Heart right ventricle (tissue), 16 donors: ENCODE data around the gene PLEKHM3. TPM values are rescaled to one million over a fixed set of nuclear protein-coding genes. Genes with fewer than 3 reads are reported as not detected.

Source experiments
- ATAC-seq, 8 donors: fragments of 200-7000 bp; cut with Tn5 transposase; one replicate each; pipeline ENCODE4 v1.9.1; 2020; ENCODE audit warnings: mild to moderate bottlenecking in 8 of 8, moderate library complexity in 8 of 8, moderate number of reproducible peaks in 1 of 8
- DNase-seq, 2 donors: peaks; one replicate each; pipeline ENCODE4 v3.0.0-alpha.2; 2020
- H3K27ac ChIP-seq, 10 donors: fragments of 200-600 bp; sonication (generic) in 2 of 10; one replicate each; pipeline versions ENCODE4 v1.5.0 to v1.8.0; 2020 to 2022; ENCODE audit warnings: mild to moderate bottlenecking in 3 of 10
- H3K27me3 ChIP-seq, 7 donors: fragments of 200-600 bp; one replicate each; pipeline ENCODE4 v1.8.0; 2021 to 2022; ENCODE audit warnings: mild to moderate bottlenecking in 2 of 7
- H3K36me3 ChIP-seq, 9 donors: fragments of 200-600 bp; sonication (generic) in 1 of 9; one replicate each; pipeline versions ENCODE4 v1.5.0 to v1.8.0; 2020 to 2022; ENCODE audit warnings: mild to moderate bottlenecking in 2 of 9
- H3K4me1 ChIP-seq, 9 donors: fragments of 200-600 bp; sonication (generic) in 1 of 9; one replicate each; pipeline versions ENCODE4 v1.5.0 to v1.8.0; 2020 to 2022; ENCODE audit warnings: mild to moderate bottlenecking in 4 of 9
- H3K4me3 ChIP-seq, 10 donors: fragments of 200-600 bp; sonication (generic) in 2 of 10; one replicate each; pipeline versions ENCODE4 v1.5.0 to v1.8.0; 2020 to 2022; ENCODE audit warnings: mild to moderate bottlenecking in 7 of 10, moderate library complexity in 2 of 10
- H3K9me3 ChIP-seq, 11 donors: fragments of 200-600 bp in 10 of 11; sonication (generic) in 2 of 11; one replicate each; pipeline versions ENCODE4 v1.5.0 to v1.8.0; 2013 to 2022; ENCODE audit warnings: mild to moderate bottlenecking in 2 of 11, control low read depth in 1 of 11, moderate library complexity in 1 of 11
- WGBS, 2 donors: extraction: QIAGEN DNeasy Blood & Tissue Kit; methylation state at CpG; one replicate each; pipeline ENCODE4 v1.1.7; 2013; ENCODE audit warnings: inconsistent platforms in 1 of 2; 5-methylcytosine and 5-hydroxymethylcytosine counted together
- intact Hi-C, 10 donors: fragments of 100-400 bp; cut with DNase I; formaldehyde crosslinking; loops; one replicate each; pipeline versions ENCODE4 v1.11.1 to v1.14.2; 2022
- polyA plus RNA-seq, 2 donors: library from polyadenylated mRNA; stranded (reverse); fragments of 200-250 nt; gene quantifications; one replicate each; pipeline ENCODE4 v1.2.3, GENCODE V29; 2013
- total RNA-seq, 10 donors: library from RNA; stranded (reverse); fragmentation: NEBNext Ultra II Directional in 3 of 10; extraction: Animal tissue kit (Norgen Biotek cat#: 25700) in 3 of 10; gene quantifications; one replicate each; pipeline versions ENCODE4 v1.2.1 to v1.2.4, GENCODE V29; 2021 to 2023
- TF ChIP-seq, protein P1 (sequence below), 9 donors: fragments of 200-600 bp; sonication (generic) in 2 of 9; IDR thresholded peaks; one replicate each; pipeline versions ENCODE4 v1.5.0 to v1.8.0; 2021 to 2022; ENCODE audit warnings: antibody characterized with exemption in 9 of 9, mild to moderate bottlenecking in 5 of 9, moderate library complexity in 1 of 9
- donor health status: Arrhythmogenic right ventricular cardiomyopathy.
- donor health status: ischemic (EF 13 %, LVEDD 7.1; RV severe dilation, severe dysfunction).
- donor health status: healthy with polysubstance abuse.
- donor health status: DM: no; HTN: yes; CAD: no.
- donor health status: DM: no; HTN: no; CAD: no.
- donor health status: ischemic (EF 25% LVEDD 6.9; RV normal size, moderate dysfunction).
- donor health status: ischemic (EF 25% LVEDD 5.7; RV mildly dilated, moderate dysfunction).
- donor health status: healthy.
- donor health status: DM: yes; HTN: yes; CAD: no.
- donor health status: Ischemic cardiomyopathy.
- donor health status: ischemic (EF 35%, LVEDD 5.7; RV mildly dilated, moderate dysfunction).
- donor health status: nonischemic (EF 11% LVEDD 7.7; RV severe dilation, severe dysfunction).
- donor health status: DM: yes; HTN: yes; CAD: no.
- donor health status: PGD.
- donor health status: ischemic (EF 29% LVEDD 5.4; RV normal size, mild dysfunction).
- donor health status: nonischemic (EF 23%, LVEDD 6.1; RV moderate dilation, normal function).

The PLEKHM3 gene
- total and polyA plus RNA-seq, 12 donors = 2.5 to 16.2 (median 14.9) TPM

DNA sequence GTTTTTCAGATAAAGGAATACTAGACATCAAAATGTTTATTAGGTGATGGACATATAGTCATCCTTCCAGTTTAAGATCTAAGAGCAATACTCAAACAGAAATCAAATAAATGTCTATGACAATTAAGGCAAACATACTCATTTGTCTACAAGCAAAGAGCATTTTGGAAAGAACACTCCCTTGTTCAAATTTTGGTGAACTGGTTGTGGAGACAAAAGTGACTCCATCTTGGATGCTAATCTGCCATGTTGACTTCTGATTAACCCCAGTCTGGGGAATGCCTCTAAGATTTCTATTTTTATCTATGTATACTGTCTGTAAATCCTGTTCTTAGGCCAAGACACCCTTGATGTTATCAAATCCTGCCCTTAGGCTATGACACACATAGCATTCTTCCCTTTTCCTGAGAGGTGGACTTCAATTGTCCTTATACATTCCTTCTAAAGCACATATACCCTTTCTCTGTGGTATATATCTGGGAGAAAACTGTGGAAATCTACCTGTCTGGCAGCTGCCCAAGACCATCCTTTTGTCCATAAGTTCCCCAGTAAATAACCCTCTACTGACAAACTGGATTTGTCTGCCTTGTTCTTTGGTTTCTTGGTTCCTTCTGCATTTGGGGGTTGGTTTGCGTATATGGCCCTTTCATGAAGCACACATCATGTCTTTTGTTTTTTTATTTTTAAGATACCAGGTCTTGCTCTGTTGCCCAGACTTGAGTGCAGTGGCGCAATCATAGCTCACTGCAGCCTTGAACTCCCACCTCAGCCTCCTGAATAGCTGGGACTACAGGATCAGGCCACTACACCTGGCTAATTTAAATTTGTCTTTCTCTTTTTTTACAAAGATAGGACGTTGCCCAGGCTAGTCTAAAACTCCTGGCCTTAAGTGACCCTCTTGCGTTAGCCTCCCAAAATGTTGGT lies 12.5 kb upstream of the PLEKHM3 start:
- no peaks in the 10 kb centered on the region for H3K27me3 ChIP-seq
- peaks cover 0 to 6% (median 0%) of the 10 kb centered on the region in 11 donors for H3K9me3 ChIP-seq
- intact Hi-C loops = loop anchor here in 3 of 10 donors (5.0 to 10.0 kb wide), 2 partner anchors 63 to 291 kb away; no protein-coding TSS in a partner anchor
- 79 to 82% methylated on average over 4 of the region's 4 CpGs for WGBS, 2 donors
- TF ChIP-seq, protein P1, sequence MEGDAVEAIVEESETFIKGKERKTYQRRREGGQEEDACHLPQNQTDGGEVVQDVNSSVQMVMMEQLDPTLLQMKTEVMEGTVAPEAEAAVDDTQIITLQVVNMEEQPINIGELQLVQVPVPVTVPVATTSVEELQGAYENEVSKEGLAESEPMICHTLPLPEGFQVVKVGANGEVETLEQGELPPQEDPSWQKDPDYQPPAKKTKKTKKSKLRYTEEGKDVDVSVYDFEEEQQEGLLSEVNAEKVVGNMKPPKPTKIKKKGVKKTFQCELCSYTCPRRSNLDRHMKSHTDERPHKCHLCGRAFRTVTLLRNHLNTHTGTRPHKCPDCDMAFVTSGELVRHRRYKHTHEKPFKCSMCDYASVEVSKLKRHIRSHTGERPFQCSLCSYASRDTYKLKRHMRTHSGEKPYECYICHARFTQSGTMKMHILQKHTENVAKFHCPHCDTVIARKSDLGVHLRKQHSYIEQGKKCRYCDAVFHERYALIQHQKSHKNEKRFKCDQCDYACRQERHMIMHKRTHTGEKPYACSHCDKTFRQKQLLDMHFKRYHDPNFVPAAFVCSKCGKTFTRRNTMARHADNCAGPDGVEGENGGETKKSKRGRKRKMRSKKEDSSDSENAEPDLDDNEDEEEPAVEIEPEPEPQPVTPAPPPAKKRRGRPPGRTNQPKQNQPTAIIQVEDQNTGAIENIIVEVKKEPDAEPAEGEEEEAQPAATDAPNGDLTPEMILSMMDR (IDR thresholded peaks at IDR 0.05) = no peak
- H3K27ac ChIP-seq = no peak overlapping the region
- DNase-seq (no peak), ATAC-seq (no peak)
- peaks cover 0 to 3% (median 0%) of the 10 kb centered on the region in 9 donors for H3K4me1 ChIP-seq
- H3K4me3 ChIP-seq = no peak overlapping the region
- H3K36me3 ChIP-seq = no peaks in the 10 kb centered on the region

DNA sequence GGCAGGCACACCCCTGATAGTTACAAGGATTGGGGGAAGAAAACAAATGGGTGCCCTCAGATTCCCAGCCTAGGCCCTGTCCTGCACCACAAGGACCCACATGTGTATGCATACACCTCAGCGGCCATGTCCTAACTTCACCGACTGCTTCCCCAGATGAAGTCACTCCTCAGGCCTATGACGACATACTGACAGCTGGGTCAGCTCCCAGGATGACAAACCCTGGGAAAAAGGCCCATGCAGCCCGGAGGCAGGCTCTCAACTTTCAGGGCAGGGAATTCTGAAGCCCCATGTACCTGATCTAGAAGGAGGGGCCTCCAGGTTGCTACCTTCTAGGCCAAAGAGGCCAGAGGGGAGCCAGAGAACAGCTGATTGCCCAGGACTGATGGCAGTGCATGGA lies 11.0 kb upstream of the PLEKHM3 start:
- intact Hi-C loops = loop anchor here in 3 of 10 donors (5.0 to 10.0 kb wide), 2 partner anchors 62 to 289 kb away; no protein-coding TSS in a partner anchor

DNA sequence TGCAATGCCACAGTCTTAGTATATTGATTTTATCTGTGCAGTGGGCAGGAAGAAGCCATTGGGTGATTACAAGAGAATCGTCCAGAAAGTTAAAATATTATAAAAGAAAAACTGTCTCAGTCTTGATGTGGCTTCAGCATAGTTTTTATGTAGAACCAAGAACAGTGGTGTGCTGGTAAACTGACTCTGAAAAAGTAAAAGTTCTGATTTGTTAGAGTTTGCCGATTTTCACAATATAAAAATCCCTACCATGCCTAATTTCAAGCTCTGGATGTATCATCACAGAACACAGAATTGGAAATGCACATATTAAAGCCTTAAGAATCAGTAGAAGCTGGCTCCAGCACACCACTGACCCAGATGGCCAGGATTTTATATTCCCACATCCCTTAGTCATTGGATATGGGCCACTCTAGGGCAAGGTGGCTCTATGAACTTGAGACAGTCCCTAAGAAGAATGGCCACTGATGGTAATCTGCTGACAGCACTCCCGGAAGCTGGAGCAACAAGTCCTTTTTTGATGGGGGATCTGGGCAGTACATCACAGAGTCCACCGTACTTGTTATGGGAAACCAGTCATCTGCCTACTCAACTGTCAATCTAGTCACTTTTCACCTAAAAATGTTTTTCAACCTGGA lies 9.3 kb upstream of the PLEKHM3 start:
- Histone ChIP-seq H3K9me3 (peaks cover 0 to 6% (median 0%) of the 10 kb centered on the region in 11 donors), H3K4me3 (no peak overlapping the region), H3K4me1 (peaks cover 0 to 12% (median 5%) of the 10 kb centered on the region in 9 donors), H3K36me3 (no peaks in the 10 kb centered on the region), H3K27me3 (no peaks in the 10 kb centered on the region), H3K27ac (no peak overlapping the region)
- TF ChIP-seq, protein P1 (IDR thresholded peaks at IDR 0.05) = no peak
- WGBS, 2 donors = 83 to 89% methylated on average over 4 of the region's 4 CpGs
- ATAC-seq = no peak
- intact Hi-C loops = loop anchor here in 7 of 10 donors (5.0 to 10.0 kb wide), 3 partner anchors 60 to 287 kb away; partner anchors contain the start of gene FZD5 (in 3 of the 7)
- DNase-seq = no peak

More for the DNA sequence above, 11.0 kb upstream of the PLEKHM3 start:
- WGBS, 2 donors = 57 to 62% methylated on average over 4 of the region's 4 CpGs
- Histone ChIP-seq H3K27ac (no peak overlapping the region), H3K27me3 (no peaks in the 10 kb centered on the region), H3K9me3 (peaks cover 0 to 6% (median 0%) of the 10 kb centered on the region in 11 donors), H3K4me3 (no peak overlapping the region), H3K36me3 (no peaks in the 10 kb centered on the region), H3K4me1 (peaks cover 0 to 13% (median 4%) of the 10 kb centered on the region in 9 donors)
- ATAC-seq (no peak), DNase-seq (no peak)
- TF ChIP-seq, protein P1 (IDR thresholded peaks at IDR 0.05) = no peak
